Right lung (tissue), 5 donors: ENCODE results near the gene IPP. TPM values are rescaled to one million over a fixed set of nuclear protein-coding genes. Genes with fewer than 3 reads are reported as not detected.

Experiments
- polyA plus RNA-seq, 5 donors: library from polyadenylated mRNA; unstranded; fragments of 120-200 nt; gene quantifications; one replicate each; pipeline versions ENCODE4 v1.2.1 to v1.2.3, GENCODE V29; 2013; ENCODE audit warnings: inconsistent platforms in 1 of 5, low replicate concordance in 1 of 5; ENCODE audit not compliant: insufficient read length in 5 of 5, insufficient read depth in 1 of 5

Gene IPP
- polyA plus RNA-seq, 5 donors, result 19.2 to 23.9 (median 22.9) TPM

Other genes starting within 250 kb of the IPP start
- gene PRDX1, start 228.8 kb downstream of the IPP start, polyA plus RNA-seq, result 100 to 1,000 TPM; 220 to 266 (median 258) TPM
- gene AKR1A1, start 199.8 kb downstream of the IPP start, polyA plus RNA-seq, result 100 to 1,000 TPM; 138 to 154 (median 142) TPM
- 100 to 1,000 TPM; 270 to 425 (median 352) TPM for gene NASP, start 166.6 kb downstream of the IPP start, polyA plus RNA-seq
- gene CCDC17, start 126.6 kb downstream of the IPP start, polyA plus RNA-seq, result 10 to 100 TPM in 1 of 5 donors, 1 to 10 TPM in 4; 2.7 to 10.4 (median 8.7) TPM
- 100 to 1,000 TPM in 4 of 5 donors, 10 to 100 TPM in 1; 87.8 to 131 (median 118) TPM for gene GPBP1L1, start 64.1 kb downstream of the IPP start, polyA plus RNA-seq
- 10 to 100 TPM; 33.3 to 59.1 (median 49.6) TPM for gene TMEM69, start 62.5 kb downstream of the IPP start, polyA plus RNA-seq
- 10 to 100 TPM; 56.8 to 72.5 (median 62.2) TPM for gene MAST2, start 53.0 kb upstream of the IPP start, polyA plus RNA-seq